Esophagus squamous epithelium (tissue), 5 donors: ENCODE results near the gene CYREN. TPM values are rescaled to one million over a fixed set of nuclear protein-coding genes. Genes with fewer than 3 reads are reported as not detected.

Experiments
- DNase-seq: peaks from one replicate; lab custom pipeline; 2025; lab: John Stamatoyannopoulos, UW
- H3K27ac ChIP-seq, 4 donors: fragments of 200-600 bp; sonication (generic); one replicate each; pipeline ENCODE4 v1.5.1; 2016 to 2019; ENCODE audit warnings: mild to moderate bottlenecking in 1 of 4
- H3K27me3 ChIP-seq, 4 donors: fragments of 200-600 bp; sonication (generic); 1 replicate in 3 of 4; 2 replicates in 1 of 4; pipeline versions ENCODE4 v1.5.1 to v1.6.0; 2017 to 2021; ENCODE audit warnings: antibody characterized with exemption in 1 of 4
- H3K36me3 ChIP-seq, 3 donors: fragments of 200-600 bp; sonication (generic); one replicate each; pipeline ENCODE4 v1.5.1; 2016 to 2019
- H3K4me1 ChIP-seq, 3 donors: fragments of 200-600 bp; sonication (generic); one replicate each; pipeline ENCODE4 v1.5.1; 2017 to 2019
- H3K4me3 ChIP-seq, 4 donors: fragments of 200-600 bp; sonication (generic); 1 replicate in 3 of 4; 2 replicates in 1 of 4; pipeline ENCODE4 v1.5.1; 2016 to 2019; ENCODE audit warnings: mild to moderate bottlenecking in 2 of 4, moderate library complexity in 1 of 4
- H3K9me3 ChIP-seq, 3 donors: fragments of 200-600 bp; sonication (generic); one replicate each; pipeline ENCODE4 v1.5.1; 2016 to 2019
- POLR2A ChIP-seq, 4 donors: fragments of 450-650 bp; IDR thresholded peaks; one replicate each; pipeline ENCODE4 v1.6.1; 2017; ENCODE audit warnings: antibody characterized with exemption in 4 of 4, mild to moderate bottlenecking in 4 of 4, moderate library complexity in 3 of 4
- WGBS, 2 donors: methylation state at CpG; one replicate each; pipeline ENCODE4 v1.1.5; 2018; 5-methylcytosine and 5-hydroxymethylcytosine counted together
- intact Hi-C: fragments of 100-400 bp; cut with DNase I; formaldehyde crosslinking; loops from one replicate; pipeline ENCODE4 v1.15.0; 2022
- total RNA-seq, 4 donors: library from RNA; depleted of rRNA; stranded (reverse); fragments of >200 nt; gene quantifications; one replicate each; pipeline ENCODE4 v1.1.0, GENCODE V29; 2016
- TF ChIP-seq, protein P1 (sequence below), 6 experiments: fragments of 450-650 bp in 4 of 6; fragments of 200-600 bp in 2 of 6; sonication (generic) in 2 of 6; IDR thresholded peaks; one replicate each; pipeline ENCODE4 v1.5.1; 2016 to 2019; ENCODE audit warnings: antibody characterized with exemption in 6 of 6, mild to moderate bottlenecking in 4 of 6, moderate library complexity in 4 of 6
- donor health status: DM: yes; HTN: yes; CAD: no.

The CYREN gene
- total RNA-seq, 4 donors from 2014 or later: 19.0 to 53.8 (median 35.4) TPM

DNA sequence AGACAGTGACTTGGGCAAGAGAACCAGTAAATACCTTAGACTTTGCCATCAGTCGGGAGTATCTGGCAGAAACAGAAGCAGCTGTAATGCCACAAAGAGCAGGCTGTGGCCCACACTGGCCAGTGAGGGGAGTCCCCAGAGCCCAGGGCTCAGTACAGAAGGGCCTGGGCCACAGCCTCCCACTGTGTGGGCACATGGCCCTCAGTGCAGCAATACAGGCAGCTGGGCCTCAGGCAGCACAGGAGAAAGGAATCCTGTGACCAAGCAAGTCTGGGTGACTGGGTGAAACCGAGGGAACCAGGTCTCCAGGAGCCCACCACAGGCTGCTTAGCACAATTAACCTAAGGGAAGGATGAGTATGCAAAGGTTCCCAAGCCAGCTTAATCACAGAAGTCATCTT lies 26.8 kb upstream of the CYREN start:
- Histone ChIP-seq H3K36me3 (peaks cover 34 to 100% (median 39%) of the 10 kb centered on the region in 3 donors), H3K9me3 (no peaks in the 10 kb centered on the region), H3K4me1 (peaks cover 0 to 53% (median 24%) of the 10 kb centered on the region in 3 donors), H3K27me3 (no peaks in the 10 kb centered on the region), H3K27ac (no peak overlapping the region), H3K4me3 (no peak overlapping the region)
- TF ChIP-seq POLR2A (IDR thresholded peaks at IDR 0.05): no peak
- TF ChIP-seq, protein P1, sequence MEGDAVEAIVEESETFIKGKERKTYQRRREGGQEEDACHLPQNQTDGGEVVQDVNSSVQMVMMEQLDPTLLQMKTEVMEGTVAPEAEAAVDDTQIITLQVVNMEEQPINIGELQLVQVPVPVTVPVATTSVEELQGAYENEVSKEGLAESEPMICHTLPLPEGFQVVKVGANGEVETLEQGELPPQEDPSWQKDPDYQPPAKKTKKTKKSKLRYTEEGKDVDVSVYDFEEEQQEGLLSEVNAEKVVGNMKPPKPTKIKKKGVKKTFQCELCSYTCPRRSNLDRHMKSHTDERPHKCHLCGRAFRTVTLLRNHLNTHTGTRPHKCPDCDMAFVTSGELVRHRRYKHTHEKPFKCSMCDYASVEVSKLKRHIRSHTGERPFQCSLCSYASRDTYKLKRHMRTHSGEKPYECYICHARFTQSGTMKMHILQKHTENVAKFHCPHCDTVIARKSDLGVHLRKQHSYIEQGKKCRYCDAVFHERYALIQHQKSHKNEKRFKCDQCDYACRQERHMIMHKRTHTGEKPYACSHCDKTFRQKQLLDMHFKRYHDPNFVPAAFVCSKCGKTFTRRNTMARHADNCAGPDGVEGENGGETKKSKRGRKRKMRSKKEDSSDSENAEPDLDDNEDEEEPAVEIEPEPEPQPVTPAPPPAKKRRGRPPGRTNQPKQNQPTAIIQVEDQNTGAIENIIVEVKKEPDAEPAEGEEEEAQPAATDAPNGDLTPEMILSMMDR (IDR thresholded peaks at IDR 0.05): no peak
- WGBS, 2 donors: 92 to 100% methylated on average over 2 of the region's 2 CpGs
- DNase-seq: no peak
- intact Hi-C loops: no loop called here

DNA sequence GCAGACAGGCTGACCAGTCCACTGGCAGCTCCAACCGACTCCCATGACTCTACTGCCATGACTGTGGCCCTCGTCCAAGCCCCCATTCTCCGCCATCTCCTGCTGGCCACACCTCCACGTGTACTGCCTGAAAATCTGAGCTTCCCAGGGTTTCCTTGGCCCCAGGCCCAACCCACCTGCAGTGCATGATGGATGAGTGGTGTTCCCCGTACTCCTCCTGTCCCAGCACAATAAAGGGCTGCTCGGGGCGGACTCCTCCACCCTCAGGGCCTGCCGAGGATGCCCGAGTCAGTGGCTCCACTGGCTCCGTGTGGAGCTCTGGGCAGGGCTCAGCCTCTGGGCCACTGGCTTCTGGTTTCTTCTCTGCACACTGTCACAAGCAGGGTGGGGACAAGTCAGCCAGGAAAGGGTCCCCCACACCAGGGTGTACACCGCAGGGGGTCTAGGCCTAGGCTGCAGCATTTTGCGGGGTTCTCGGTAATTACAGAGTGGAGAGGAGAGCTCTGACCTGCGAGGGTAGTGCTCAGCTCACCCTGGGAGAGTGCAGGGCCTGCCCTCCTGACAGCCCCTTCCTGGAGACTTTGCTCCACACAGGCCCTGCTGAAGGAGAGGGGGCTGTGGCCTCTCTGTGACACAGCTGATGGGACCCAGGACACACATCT lies 25.6 kb upstream of the CYREN start:
- H3K36me3 ChIP-seq: peaks cover 34 to 100% (median 39%) of the 10 kb centered on the region in 3 donors
- no peak for DNase-seq
- H3K27ac ChIP-seq: no peak overlapping the region
- peaks cover 0 to 47% (median 27%) of the 10 kb centered on the region in 3 donors for H3K4me1 ChIP-seq
- TF ChIP-seq, protein P1 (IDR thresholded peaks at IDR 0.05): no peak
- no peak for TF ChIP-seq POLR2A (IDR thresholded peaks at IDR 0.05)
- no peak overlapping the region for H3K4me3 ChIP-seq
- WGBS, 2 donors: 41% methylated on average over 10 of the region's 14 CpGs; no CpG with 5 or more reads in 1 of the 2 donors
- no peaks in the 10 kb centered on the region for H3K9me3 ChIP-seq
- intact Hi-C loops: no loop called here
- no peaks in the 10 kb centered on the region for H3K27me3 ChIP-seq

DNA sequence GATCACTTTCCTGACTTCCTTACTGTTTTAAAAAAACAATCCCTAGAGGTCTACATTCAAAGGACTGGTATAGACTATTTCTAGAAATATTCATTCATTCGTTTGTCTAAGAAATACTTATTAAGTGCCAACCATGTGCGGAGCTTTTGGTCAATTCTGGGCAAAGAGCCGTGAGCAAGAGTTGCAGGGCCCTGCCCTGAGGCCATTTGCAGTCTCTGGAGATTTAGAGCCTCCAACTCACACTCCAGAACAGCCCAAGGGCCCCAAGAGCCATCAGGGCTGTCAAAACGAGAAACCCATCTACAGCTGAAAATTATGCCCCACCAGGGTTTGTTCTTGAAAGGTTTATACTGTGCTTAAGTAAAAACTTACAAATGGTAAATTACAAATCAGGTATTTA lies 24.6 kb upstream of the CYREN start:
- peaks cover 3 to 47% (median 24%) of the 10 kb centered on the region in 3 donors for H3K4me1 ChIP-seq
- no peak for DNase-seq
- H3K9me3 ChIP-seq: no peaks in the 10 kb centered on the region
- no peaks in the 10 kb centered on the region for H3K27me3 ChIP-seq
- no peak overlapping the region for H3K4me3 ChIP-seq
- intact Hi-C loops: no loop called here
- no peak overlapping the region for H3K27ac ChIP-seq
- WGBS, 2 donors: 44 to 79% methylated on average over 4 of the region's 4 CpGs
- H3K36me3 ChIP-seq: peaks cover 34 to 100% (median 39%) of the 10 kb centered on the region in 3 donors
- no peak for TF ChIP-seq POLR2A (IDR thresholded peaks at IDR 0.05)
- TF ChIP-seq, protein P1 (IDR thresholded peaks at IDR 0.05): no peak

DNA sequence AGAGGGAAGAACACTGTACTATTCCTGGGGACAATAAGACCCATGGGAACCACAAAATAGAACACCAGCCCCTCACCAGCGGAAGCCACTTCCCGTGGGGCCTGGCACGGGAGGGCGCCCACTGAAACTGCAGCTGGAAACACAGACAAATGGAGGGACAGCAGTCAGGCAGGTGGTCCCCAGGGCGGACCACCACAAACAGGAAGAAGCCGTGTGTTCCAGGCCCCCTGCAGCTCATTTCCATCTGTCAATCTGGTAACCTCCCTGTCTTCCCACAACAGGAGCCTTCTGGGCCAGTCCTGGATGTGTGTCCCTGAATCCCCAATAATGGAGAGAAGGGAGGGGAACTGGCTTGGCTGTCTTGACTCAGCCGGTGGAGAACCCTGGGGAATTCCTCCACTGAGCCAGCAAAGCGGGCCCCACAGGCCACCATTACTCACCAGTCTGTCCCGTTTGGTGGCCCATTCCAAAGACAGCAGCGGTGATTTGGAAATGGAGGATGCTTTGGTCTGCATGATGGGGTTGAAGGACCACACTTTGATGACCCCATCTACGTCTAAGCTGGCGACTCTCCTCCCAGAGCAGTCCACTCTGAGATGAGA lies 24.1 kb upstream of the CYREN start:
- peak overlapping the region in 2 of 4 donors; percentile 20 to 53 for H3K27ac ChIP-seq
- no peaks in the 10 kb centered on the region for H3K9me3 ChIP-seq
- TF ChIP-seq POLR2A (IDR thresholded peaks at IDR 0.05): no peak
- TF ChIP-seq, protein P1 (IDR thresholded peaks at IDR 0.05): no peak
- H3K27me3 ChIP-seq: no peaks in the 10 kb centered on the region
- 69 to 81% methylated on average over 8 to 12 of the region's 12 CpGs for WGBS, 2 donors
- intact Hi-C loops: no loop called here
- DNase-seq: no peak
- peaks cover 33 to 100% (median 38%) of the 10 kb centered on the region in 3 donors for H3K36me3 ChIP-seq
- H3K4me3 ChIP-seq: no peak overlapping the region
- peaks cover 3 to 51% (median 24%) of the 10 kb centered on the region in 3 donors for H3K4me1 ChIP-seq

DNA sequence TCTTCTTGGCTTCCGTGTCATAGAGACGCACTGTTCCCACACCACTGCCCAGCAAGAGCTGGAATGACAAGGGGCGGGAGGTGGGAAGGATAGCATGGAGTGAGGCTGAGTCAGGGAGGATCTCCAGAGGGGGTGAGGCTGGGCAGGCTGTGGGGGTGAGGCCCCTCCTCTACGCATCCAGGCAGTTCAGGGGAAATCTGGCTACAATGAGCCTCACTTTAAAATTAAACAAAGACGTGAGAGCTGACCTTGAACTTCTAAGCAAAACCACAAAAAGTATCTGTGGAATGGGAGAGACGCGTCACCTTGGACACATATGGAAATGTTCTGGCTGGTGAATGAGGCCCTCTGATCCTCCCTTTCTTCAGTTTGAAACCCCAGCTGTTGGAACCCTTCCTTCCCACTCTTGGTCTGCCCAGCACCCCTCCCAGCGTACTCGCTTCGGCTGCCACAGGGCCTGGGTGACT lies 23.1 kb upstream of the CYREN start:
- Histone ChIP-seq H3K4me3 (no peak overlapping the region), H3K9me3 (no peaks in the 10 kb centered on the region), H3K27me3 (no peaks in the 10 kb centered on the region), H3K36me3 (peaks cover 29 to 100% (median 38%) of the 10 kb centered on the region in 3 donors), H3K4me1 (peaks cover 3 to 61% (median 28%) of the 10 kb centered on the region in 3 donors), H3K27ac (peak overlapping the region; percentile 40 to 63 (median 50))
- DNase-seq: no peak
- intact Hi-C loops: no loop called here
- TF ChIP-seq, protein P1 (IDR thresholded peaks at IDR 0.05): no peak
- no peak for TF ChIP-seq POLR2A (IDR thresholded peaks at IDR 0.05)
- WGBS, 2 donors: 55 to 60% methylated on average over 7 to 9 of the region's 10 CpGs
